MG63 (cell line): ENCODE data around the gene NKPD1. TPM values are rescaled to one million over a fixed set of nuclear protein-coding genes. Genes with fewer than 3 reads are reported as not detected.
"Not testable (repeated sequence)": the region's sequence is repeated elsewhere in the genome, so short reads cannot be mapped to it uniquely, and the experiment has no call there.

Experiments
- DNase-seq: peaks from one replicate; pipeline ENCODE4 v3.0.0-alpha.2; 2020
- H3K27me3 ChIP-seq: fragments of 250-450 bp; sonication (Bioruptor Pico); 2 replicates; pipeline ENCODE4 v1.5.1; 2020; ENCODE audit warnings: mild to moderate bottlenecking, moderate library complexity
- H3K36me3 ChIP-seq: fragments of 250-450 bp; sonication (Bioruptor Pico); 2 replicates; pipeline ENCODE4 v1.5.1; 2020; ENCODE audit warnings: mild to moderate bottlenecking, moderate library complexity
- H3K4me3 ChIP-seq: fragments of 250-450 bp; sonication (Bioruptor Pico); 2 replicates; pipeline ENCODE4 v1.5.1; 2020; ENCODE audit warnings: mild to moderate bottlenecking, moderate library complexity
- H3K9me3 ChIP-seq: fragments of 250-450 bp; sonication (Bioruptor Pico); 2 replicates; pipeline ENCODE4 v1.5.1; 2020; ENCODE audit warnings: mild to moderate bottlenecking, moderate library complexity
- total RNA-seq: library from RNA; depleted of rRNA; stranded (reverse); fragments of >200 nt; shearing (Covaris generic); gene quantifications from 2 replicates; pipeline ENCODE4 v1.2.3, GENCODE V29; 2014; ENCODE audit warnings: low replicate concordance; rRNA removed

Gene NKPD1
- total RNA-seq, 1 experiment from 2014 or later: not detected

GRCh38 chr19:45118591-45119355, 42.0 kb downstream of the NKPD1 start:
- not testable (repeated sequence) for H3K4me3 ChIP-seq, H3K36me3 ChIP-seq, DNase-seq, H3K9me3 ChIP-seq, H3K27me3 ChIP-seq

- no peak for DNase-seq
- no peak overlapping the region for H3K4me3 ChIP-seq
- peaks cover 3% of the 10 kb centered on the region; the same call in 1 of the 2 replicates for H3K36me3 ChIP-seq
- no peaks in the 10 kb centered on the region for H3K9me3 ChIP-seq
- H3K27me3 ChIP-seq: no peaks in the 10 kb centered on the region
Observed at GRCh38 chr19:45118106-45118505, 42.7 kb downstream of the NKPD1 start.

DNA sequence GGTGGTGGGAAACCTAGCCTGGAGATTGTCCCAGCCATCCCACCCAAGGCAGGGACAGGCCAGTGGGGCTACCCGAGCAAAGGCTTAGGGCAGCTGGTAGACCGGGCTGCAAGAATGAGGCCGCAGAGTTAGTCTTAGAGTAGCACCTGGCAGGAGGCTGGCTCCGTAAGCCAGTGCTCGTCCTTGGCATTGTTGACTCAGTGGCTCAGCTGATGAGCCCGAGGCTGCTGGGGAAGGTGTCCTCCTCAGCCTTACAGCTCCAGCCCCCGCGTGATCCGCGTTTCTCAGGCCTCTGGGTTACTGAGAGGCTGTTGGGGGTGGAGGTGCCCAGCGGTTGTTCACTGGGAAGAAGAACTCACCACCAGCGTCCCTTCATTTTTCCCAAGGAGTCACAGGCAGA, 43.1 kb downstream of the NKPD1 start:
- peaks cover 3% of the 10 kb centered on the region; the same call in 1 of the 2 replicates for H3K36me3 ChIP-seq
- H3K9me3 ChIP-seq: no peaks in the 10 kb centered on the region
- no peak for DNase-seq
- H3K4me3 ChIP-seq: no peak overlapping the region
- no peaks in the 10 kb centered on the region for H3K27me3 ChIP-seq

DNA sequence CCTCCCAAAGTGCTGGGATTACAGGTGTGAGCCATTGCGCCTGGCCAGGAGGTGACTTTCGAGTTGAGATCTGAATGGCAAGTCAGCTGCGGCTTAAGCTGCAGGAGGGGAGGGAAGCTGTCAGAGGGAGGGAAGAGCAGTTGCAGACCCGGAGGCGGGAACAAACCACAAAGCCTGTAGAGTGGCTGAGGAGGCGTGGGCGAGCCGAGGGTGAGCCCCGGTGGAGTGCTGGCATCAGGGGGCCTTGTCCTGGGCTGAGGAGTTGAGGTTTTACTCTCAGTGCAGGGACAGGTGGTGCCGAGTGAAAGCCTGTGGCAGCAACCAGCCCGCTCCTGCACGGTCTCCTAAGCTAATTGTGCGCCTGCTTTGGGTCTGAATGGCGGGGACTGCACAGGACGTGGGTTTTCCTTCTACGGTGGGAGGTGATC, 43.6 kb downstream of the NKPD1 start:
- no peaks in the 10 kb centered on the region for H3K9me3 ChIP-seq
- H3K36me3 ChIP-seq: peaks cover 3% of the 10 kb centered on the region; the same call in 1 of the 2 replicates
- no peak overlapping the region for H3K4me3 ChIP-seq
- DNase-seq: no peak
- no peaks in the 10 kb centered on the region for H3K27me3 ChIP-seq

GRCh38 chr19:45115809-45116615, 44.8 kb downstream of the NKPD1 start:
- H3K9me3 ChIP-seq: no peaks in the 10 kb centered on the region
- H3K4me3 ChIP-seq: no peak overlapping the region
- H3K27me3 ChIP-seq: no peaks in the 10 kb centered on the region
- no peak for DNase-seq
- H3K36me3 ChIP-seq: peaks cover 3% of the 10 kb centered on the region; the same call in 1 of the 2 replicates

DNA sequence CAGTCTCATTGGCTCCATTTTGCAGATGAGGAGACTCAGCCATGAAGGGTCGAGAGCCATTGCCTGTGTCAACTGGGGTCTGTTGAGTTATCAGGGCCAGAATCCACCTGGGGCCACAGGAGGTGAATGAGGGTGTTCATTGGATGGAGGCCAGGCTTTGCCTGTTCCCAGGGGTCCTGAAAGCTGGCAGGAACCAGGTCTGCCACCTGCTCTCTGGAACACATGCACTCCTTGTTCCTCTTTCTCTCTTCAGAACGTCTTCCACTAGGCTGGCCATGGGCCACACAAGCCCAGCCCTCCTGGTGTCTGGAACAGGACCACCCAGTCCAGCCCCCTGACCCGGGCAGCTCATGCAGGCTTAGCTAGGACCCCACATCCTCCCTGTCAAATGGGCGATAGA, 46.7 kb downstream of the NKPD1 start:
- Histone ChIP-seq H3K4me3 (no peak overlapping the region), H3K36me3 (no peaks in the 10 kb centered on the region), H3K9me3 (no peaks in the 10 kb centered on the region), H3K27me3 (no peaks in the 10 kb centered on the region)
- DNase-seq: no peak

DNA sequence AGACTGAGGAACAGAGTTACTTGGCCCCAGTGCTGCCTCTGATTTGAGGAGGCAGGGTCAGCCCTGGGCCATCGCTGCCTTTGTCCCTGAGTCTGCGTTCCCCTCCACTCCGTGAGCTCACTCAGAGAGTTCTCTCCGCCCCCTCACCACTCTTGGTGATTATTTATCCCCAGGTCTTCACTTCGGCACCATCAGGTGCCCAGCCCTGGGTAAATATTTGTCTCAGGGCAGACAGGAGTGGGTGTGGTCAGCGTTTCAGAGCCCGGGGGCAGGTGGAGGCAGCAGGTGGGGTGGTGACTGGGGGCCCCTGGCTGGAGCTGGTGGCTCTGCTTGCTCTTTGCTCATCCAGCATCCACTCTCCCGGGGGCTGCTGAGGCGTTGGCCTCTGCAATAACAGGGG, 47.2 kb downstream of the NKPD1 start:
- Histone ChIP-seq H3K36me3 (no peaks in the 10 kb centered on the region), H3K4me3 (no peak overlapping the region), H3K9me3 (no peaks in the 10 kb centered on the region), H3K27me3 (no peaks in the 10 kb centered on the region)
- no peak for DNase-seq

- Histone ChIP-seq H3K36me3 (no peaks in the 10 kb centered on the region; the same call in 1 of the 2 replicates), H3K27me3 (no peaks in the 10 kb centered on the region), H3K9me3 (no peaks in the 10 kb centered on the region), H3K4me3 (no peak overlapping the region)
- DNase-seq: no peak
Observed at GRCh38 chr19:45112111-45112827, 48.5 kb downstream of the NKPD1 start.

Other genes starting within 250 kb of the NKPD1 start
- gene APOC1, start 246.4 kb downstream of the NKPD1 start, total RNA-seq: not detected in 2 replicates
- not detected in 2 replicates for gene APOC4, start 218.7 kb downstream of the NKPD1 start, total RNA-seq
- not detected in 2 replicates for gene APOC2, start 214.9 kb downstream of the NKPD1 start, total RNA-seq
- gene CLPTM1, start 205.6 kb downstream of the NKPD1 start, total RNA-seq: 5.2 and 14.0 TPM in 2 replicates
- 8.5 and 16.8 TPM in 2 replicates for gene RELB, start 159.5 kb downstream of the NKPD1 start, total RNA-seq
- 22.7 and 25.1 TPM in 2 replicates for gene CLASRP, start 121.9 kb downstream of the NKPD1 start, total RNA-seq
- not detected in 2 replicates for gene ZNF296, start 84.5 kb downstream of the NKPD1 start, total RNA-seq
- 28.2 and 73.6 TPM in 2 replicates for gene GEMIN7, start 81.7 kb downstream of the NKPD1 start, total RNA-seq
- 18.1 and 33.1 TPM in 2 replicates for gene PPP1R37, start 67.8 kb downstream of the NKPD1 start, total RNA-seq
- 9.5 and 28.6 TPM in 2 replicates for gene TRAPPC6A, start 17.3 kb upstream of the NKPD1 start, total RNA-seq
- gene BLOC1S3, start 17.8 kb upstream of the NKPD1 start, total RNA-seq: 1.9 and 22.6 TPM in 2 replicates
- gene EXOC3L2, start 84.4 kb upstream of the NKPD1 start, total RNA-seq: not detected in 2 replicates
- 10.1 and 12.0 TPM in 2 replicates for gene MARK4, start 90.3 kb upstream of the NKPD1 start, total RNA-seq
- gene CKM, start 161.9 kb upstream of the NKPD1 start, total RNA-seq: not detected in 2 replicates
- not detected in 2 replicates for gene KLC3, start 179.8 kb upstream of the NKPD1 start, total RNA-seq
- 53.5 and 71.9 TPM in 2 replicates for gene ERCC2, start 209.6 kb upstream of the NKPD1 start, total RNA-seq
- gene PPP1R13L, start 244.1 kb upstream of the NKPD1 start, total RNA-seq: 5.5 and 7.3 TPM in 2 replicates
- 27.1 and 44.0 TPM in 2 replicates for gene POLR1G, start 245.7 kb upstream of the NKPD1 start, total RNA-seq